Sigmoid colon (tissue), 7 donors: ENCODE measurements around the gene COL4A2. TPM values are rescaled to one million over a fixed set of nuclear protein-coding genes. Genes with fewer than 3 reads are reported as not detected.
A peak's percentile ranks its signal among the peaks of the same experiment; 100 is the strongest.

Source experiments
- DNase-seq: peaks from one replicate; pipeline ENCODE4 v3.0.0-alpha.2; 2019
- H3K27ac ChIP-seq, 4 donors: fragments of 200-600 bp; sonication (generic); one replicate each; pipeline ENCODE4 v1.5.1; 2016 to 2019; ENCODE audit warnings: mild to moderate bottlenecking in 1 of 4
- H3K27me3 ChIP-seq, 3 donors: fragments of 200-600 bp; sonication (generic); one replicate each; pipeline ENCODE4 v1.5.1; 2019; ENCODE audit warnings: mild to moderate bottlenecking in 1 of 3
- H3K36me3 ChIP-seq, 4 donors: fragments of 200-600 bp; sonication (generic); one replicate each; pipeline ENCODE4 v1.5.1; 2016 to 2019
- H3K4me1 ChIP-seq, 4 donors: fragments of 200-600 bp; sonication (generic); one replicate each; pipeline ENCODE4 v1.5.1; 2017 to 2019
- H3K4me3 ChIP-seq, 4 donors: fragments of 200-600 bp; sonication (generic); one replicate each; pipeline ENCODE4 v1.5.1; 2017 to 2019; ENCODE audit warnings: mild to moderate bottlenecking in 2 of 4, moderate library complexity in 1 of 4
- H3K9me3 ChIP-seq, 4 donors: fragments of 200-600 bp in 3 of 4; sonication (generic) in 3 of 4; one replicate each; pipeline versions ENCODE4 v1.5.1 to v1.6.1; 2013 to 2019
- CTCF ChIP-seq, 4 experiments: fragments of 450-650 bp in 3 of 4; fragments of 200-600 bp in 1 of 4; IDR thresholded peaks; one replicate each; pipeline ENCODE4 v1.5.1; 2016 to 2019; ENCODE audit warnings: antibody characterized with exemption in 4 of 4, mild to moderate bottlenecking in 3 of 4, moderate library complexity in 2 of 4
- EP300 ChIP-seq, 4 donors: sonication (generic); formaldehyde crosslinking; IDR thresholded peaks; one replicate each; pipeline ENCODE4 v1.6.1; 2017; ENCODE audit warnings: antibody characterized with exemption in 4 of 4
- POLR2A ChIP-seq, 2 donors: fragments of 450-650 bp; IDR thresholded peaks; one replicate each; pipeline ENCODE4 v1.6.1; 2016; ENCODE audit warnings: antibody characterized with exemption in 2 of 2, mild to moderate bottlenecking in 2 of 2, moderate library complexity in 2 of 2
- POLR2AphosphoS5 ChIP-seq, 4 donors: sonication (generic); formaldehyde crosslinking; IDR thresholded peaks; one replicate each; pipeline ENCODE4 v1.6.1; 2017; ENCODE audit warnings: antibody characterized with exemption in 4 of 4
- WGBS, 2 donors: extraction: QIAGEN DNeasy Blood & Tissue Kit; methylation state at CpG; one replicate each; pipeline ENCODE4 v1.1.7; 2013; 5-methylcytosine and 5-hydroxymethylcytosine counted together
- intact Hi-C: fragments of 100-400 bp; cut with DNase I; formaldehyde crosslinking; loops from one replicate; pipeline ENCODE4 v1.15.1; 2023
- polyA plus RNA-seq, 3 donors: library from polyadenylated mRNA; stranded (reverse); fragments of 200-250 nt; gene quantifications; one replicate each; pipeline ENCODE4 v1.2.3, GENCODE V29; 2013
- total RNA-seq, 4 donors: library from RNA; depleted of rRNA; stranded (reverse); fragments of >200 nt; gene quantifications; one replicate each; pipeline ENCODE4 v1.1.0, GENCODE V29; 2016
- donor health status: healthy with polysubstance abuse.
- donor health status: Bipolar disorder and iron deficiency.
- donor health status: healthy.

Gene COL4A2
- total and polyA plus RNA-seq, 7 donors = 24.0 to 1,039 (median 306) TPM

- Histone ChIP-seq H3K27ac (peak overlapping the region; percentile 65 to 100 (median 84)), H3K4me1 (peaks cover 0 to 54% (median 47%) of the 10 kb centered on the region in 4 donors), H3K4me3 (no peak overlapping the region), H3K36me3 (no peaks in the 10 kb centered on the region), H3K9me3 (no peaks in the 10 kb centered on the region), H3K27me3 (no peaks in the 10 kb centered on the region)
- 90 to 93% methylated on average over 4 of the region's 4 CpGs for WGBS, 2 donors
- TF ChIP-seq POLR2AphosphoS5 (IDR thresholded peaks at IDR 0.05) = no peak
- no peak for TF ChIP-seq CTCF (IDR thresholded peaks at IDR 0.05)
- TF ChIP-seq EP300 (IDR thresholded peaks at IDR 0.05) = no peak
- no peak for TF ChIP-seq POLR2A (IDR thresholded peaks at IDR 0.05)
- DNase-seq = no peak
- intact Hi-C loops = no loop called here
Measured at GRCh38 chr13:110382830-110383229, 75.7 kb downstream of the COL4A2 start.

DNA sequence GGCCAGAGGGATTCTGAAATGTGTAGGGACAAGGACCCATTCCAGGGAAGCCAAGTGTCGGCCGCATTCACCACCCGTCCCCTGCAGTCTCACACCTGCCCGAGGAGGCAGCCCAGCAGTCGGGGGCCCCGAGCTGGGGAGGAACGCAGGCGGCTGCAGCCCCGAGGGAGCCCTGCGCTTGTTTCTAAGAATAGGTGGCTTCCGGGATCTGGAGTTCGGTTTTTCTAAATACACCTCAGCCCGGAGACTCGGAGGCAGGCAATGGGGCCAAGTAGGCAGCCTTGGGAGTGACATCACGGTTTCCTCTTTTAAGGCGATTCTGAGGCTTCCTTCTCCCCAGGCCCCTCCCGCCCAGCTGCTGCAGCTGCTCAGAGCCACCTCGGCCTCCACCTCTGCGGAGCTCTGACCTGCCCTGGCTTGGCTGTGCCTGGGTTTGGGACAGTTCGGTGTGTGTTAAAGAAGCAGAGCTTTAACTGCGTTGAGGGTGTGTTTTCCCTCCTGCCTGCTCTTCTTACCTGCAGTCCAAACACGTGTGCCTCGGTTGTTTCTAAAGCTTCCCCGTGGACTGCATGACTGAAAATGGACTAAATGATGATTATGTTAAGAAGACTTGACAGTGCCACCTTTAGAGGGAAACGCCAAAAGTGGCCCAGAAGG is 80.5 kb downstream of the COL4A2 start:
- DNase-seq = peak; percentile 91
- peak overlapping the region in 3 of 4 donors; percentile 7 to 13 (median 8) for H3K4me3 ChIP-seq
- no peaks in the 10 kb centered on the region for H3K9me3 ChIP-seq
- no peaks in the 10 kb centered on the region for H3K27me3 ChIP-seq
- TF ChIP-seq POLR2AphosphoS5 (IDR thresholded peaks at IDR 0.05) = peak; percentile 52 to 70 (median 67)
- TF ChIP-seq EP300 (IDR thresholded peaks at IDR 0.05) = peak in 2 of 4 donors; percentile 14 to 72
- peak in 1 of 2 donors; percentile 50 for TF ChIP-seq POLR2A (IDR thresholded peaks at IDR 0.05)
- no peak for TF ChIP-seq CTCF (IDR thresholded peaks at IDR 0.05)
- peak overlapping the region; percentile 90 to 96 (median 93) for H3K27ac ChIP-seq
- intact Hi-C loops = loop anchor here (2.0 kb wide), 2 partner anchors 37 to 47 kb away; no protein-coding TSS in a partner anchor
- WGBS, 2 donors = 36 to 59% methylated on average over 25 of the region's 25 CpGs
- peaks cover 0 to 59% (median 45%) of the 10 kb centered on the region in 4 donors for H3K4me1 ChIP-seq
- no peaks in the 10 kb centered on the region for H3K36me3 ChIP-seq

DNA sequence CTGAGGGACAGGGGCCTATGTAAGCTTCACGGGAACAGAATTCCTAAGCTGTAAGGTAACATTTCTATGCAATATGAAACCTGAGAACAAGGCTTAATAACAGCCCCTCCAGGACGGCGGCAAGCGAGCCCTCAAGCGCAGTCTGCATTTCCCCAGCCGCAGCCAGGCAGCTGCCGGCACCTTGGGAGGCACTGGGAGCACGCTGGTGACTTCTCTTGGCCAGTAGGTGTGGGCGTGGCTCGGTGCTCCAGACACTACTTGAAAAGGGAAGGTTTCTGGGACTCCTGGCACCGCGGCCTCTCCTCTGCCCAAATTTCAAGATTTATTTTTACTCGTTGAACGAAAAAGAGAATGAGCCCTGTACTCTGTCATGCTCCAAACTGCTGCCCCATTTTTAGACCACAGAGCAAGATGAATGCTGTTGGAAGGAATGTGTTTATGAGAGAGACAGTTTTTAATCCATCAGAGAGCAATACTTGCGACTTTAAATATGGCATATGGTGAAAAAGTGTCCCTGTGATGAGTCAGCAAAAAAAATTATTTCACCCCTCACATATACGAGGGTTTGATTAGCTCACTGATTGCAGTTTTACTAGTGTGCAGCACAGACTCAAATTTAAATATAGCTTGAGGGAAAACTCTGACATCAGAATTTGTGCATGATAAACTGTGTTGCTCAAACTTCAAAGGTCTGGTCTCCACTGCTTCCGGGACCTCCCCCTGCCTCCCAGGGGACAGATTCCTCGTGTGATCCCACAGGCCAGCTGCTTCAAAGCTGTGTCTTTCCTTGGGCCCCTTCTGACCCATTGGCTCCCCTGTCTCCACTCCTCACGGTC is 81.2 kb downstream of the COL4A2 start:
- DNase-seq = peak; percentile 97
- TF ChIP-seq CTCF (IDR thresholded peaks at IDR 0.05) (no peak), EP300 (IDR thresholded peaks at IDR 0.05) (peak; percentile 87 to 95 (median 88)), POLR2A (IDR thresholded peaks at IDR 0.05) (peak; percentile 61 to 68), POLR2AphosphoS5 (IDR thresholded peaks at IDR 0.05) (peak; percentile 86 to 94 (median 89))
- H3K27me3 ChIP-seq = no peaks in the 10 kb centered on the region
- intact Hi-C loops = loop anchor here (2.0 kb wide), 2 partner anchors 38 to 48 kb away; no protein-coding TSS in a partner anchor
- WGBS, 2 donors = 61 to 70% methylated on average over 19 of the region's 19 CpGs
- no peaks in the 10 kb centered on the region for H3K36me3 ChIP-seq
- peak overlapping the region in 3 of 4 donors; percentile 7 to 13 (median 8) for H3K4me3 ChIP-seq
- no peaks in the 10 kb centered on the region for H3K9me3 ChIP-seq
- H3K4me1 ChIP-seq = peaks cover 0 to 59% (median 50%) of the 10 kb centered on the region in 4 donors
- peak overlapping the region; percentile 90 to 96 (median 93) for H3K27ac ChIP-seq

DNA sequence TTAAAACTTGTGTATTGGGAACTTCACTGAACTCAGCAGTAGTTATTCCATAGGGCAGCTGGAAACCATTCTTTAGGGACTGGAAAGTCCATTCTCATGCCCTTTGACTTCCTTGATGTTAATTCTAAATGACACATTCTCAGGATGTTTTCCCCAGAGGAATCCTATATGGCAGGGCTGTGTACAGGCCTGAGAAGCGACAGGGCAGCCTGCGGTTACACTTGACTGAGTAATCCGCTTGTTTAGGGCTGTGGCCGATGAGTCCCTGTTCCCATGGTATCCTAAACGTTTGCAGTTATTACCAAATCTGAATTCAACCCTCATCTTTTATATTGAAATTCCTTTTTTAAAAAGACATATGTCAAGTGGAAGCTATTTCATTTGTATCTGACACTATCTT is 83.5 kb downstream of the COL4A2 start:
- DNase-seq = no peak
- peak overlapping the region; percentile 90 to 96 (median 93) for H3K27ac ChIP-seq
- 74 to 80% methylated on average over 5 of the region's 5 CpGs for WGBS, 2 donors
- H3K4me1 ChIP-seq = peaks cover 0 to 72% (median 67%) of the 10 kb centered on the region in 4 donors
- no peaks in the 10 kb centered on the region for H3K9me3 ChIP-seq
- no peaks in the 10 kb centered on the region for H3K36me3 ChIP-seq
- intact Hi-C loops = no loop called here
- no peaks in the 10 kb centered on the region for H3K27me3 ChIP-seq
- no peak overlapping the region for H3K4me3 ChIP-seq
- TF ChIP-seq POLR2A (IDR thresholded peaks at IDR 0.05) = no peak
- TF ChIP-seq POLR2AphosphoS5 (IDR thresholded peaks at IDR 0.05) = no peak
- TF ChIP-seq EP300 (IDR thresholded peaks at IDR 0.05) = no peak
- no peak for TF ChIP-seq CTCF (IDR thresholded peaks at IDR 0.05)
